ENCODE results near the gene DLG2.

DLG2 gene

DNA sequence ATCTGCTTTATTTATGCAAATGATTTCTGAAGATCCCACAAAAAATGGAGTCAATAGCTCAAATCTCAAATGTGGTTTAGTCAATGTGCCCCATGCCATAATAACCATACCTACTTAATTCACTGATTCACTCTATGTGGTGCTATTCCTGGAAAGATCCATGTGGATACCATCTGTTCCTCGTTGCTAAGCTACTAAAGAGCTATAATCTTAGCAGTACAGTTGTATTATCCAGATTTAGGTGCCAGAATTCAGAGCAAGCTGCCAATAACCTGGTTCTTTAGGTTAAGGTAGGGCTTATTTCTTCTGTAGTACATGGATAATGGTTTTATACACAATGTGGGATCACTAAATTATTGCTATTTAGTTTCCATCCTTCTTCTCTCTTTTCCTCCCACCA is 1366.3 kb downstream of the DLG2 start:
- no peaks in the 10 kb centered on the region for H3K27me3 ChIP-seq (replicated peaks; ENCODE audit: insufficient read depth, low read length)
- no peak overlapping the region for H3K4me2 ChIP-seq (ENCODE audit: low read depth, low read length)
- H3K4me1 ChIP-seq (ENCODE audit: low read length): no peaks in the 10 kb centered on the region
- no peaks in the 10 kb centered on the region for H3K9me3 ChIP-seq (replicated peaks; ENCODE audit: insufficient read depth, low read length)
- H3K36me3 ChIP-seq (replicated peaks; ENCODE audit: insufficient read depth, low read length): no peaks in the 10 kb centered on the region
- no peak overlapping the region for H2AFZ ChIP-seq (ENCODE audit: low read length)
- no peaks in the 10 kb centered on the region for H3K9me2 ChIP-seq (replicated peaks; ENCODE audit: insufficient read depth, low read length)
- no peaks in the 10 kb centered on the region for H3K79me2 ChIP-seq (ENCODE audit: low read length)
- H4K20me1 ChIP-seq (ENCODE audit: insufficient read depth, low read length): no peaks in the 10 kb centered on the region
- no peak overlapping the region for H3K9ac ChIP-seq (ENCODE audit: low read length)
- TF ChIP-seq, protein P1, sequence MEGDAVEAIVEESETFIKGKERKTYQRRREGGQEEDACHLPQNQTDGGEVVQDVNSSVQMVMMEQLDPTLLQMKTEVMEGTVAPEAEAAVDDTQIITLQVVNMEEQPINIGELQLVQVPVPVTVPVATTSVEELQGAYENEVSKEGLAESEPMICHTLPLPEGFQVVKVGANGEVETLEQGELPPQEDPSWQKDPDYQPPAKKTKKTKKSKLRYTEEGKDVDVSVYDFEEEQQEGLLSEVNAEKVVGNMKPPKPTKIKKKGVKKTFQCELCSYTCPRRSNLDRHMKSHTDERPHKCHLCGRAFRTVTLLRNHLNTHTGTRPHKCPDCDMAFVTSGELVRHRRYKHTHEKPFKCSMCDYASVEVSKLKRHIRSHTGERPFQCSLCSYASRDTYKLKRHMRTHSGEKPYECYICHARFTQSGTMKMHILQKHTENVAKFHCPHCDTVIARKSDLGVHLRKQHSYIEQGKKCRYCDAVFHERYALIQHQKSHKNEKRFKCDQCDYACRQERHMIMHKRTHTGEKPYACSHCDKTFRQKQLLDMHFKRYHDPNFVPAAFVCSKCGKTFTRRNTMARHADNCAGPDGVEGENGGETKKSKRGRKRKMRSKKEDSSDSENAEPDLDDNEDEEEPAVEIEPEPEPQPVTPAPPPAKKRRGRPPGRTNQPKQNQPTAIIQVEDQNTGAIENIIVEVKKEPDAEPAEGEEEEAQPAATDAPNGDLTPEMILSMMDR (IDR thresholded peaks at IDR 0.05; ENCODE audit: low read length): no peak
- TF ChIP-seq EZH2phosphoT487 (IDR thresholded peaks at IDR 0.05; ENCODE audit: low read length): no peak
- no peak for TF ChIP-seq EZH2 (optimal IDR thresholded peaks at IDR 0.05; ENCODE audit: low read depth, low read length)
- no peak for DNase-seq
- H3F3A ChIP-seq (ENCODE audit: insufficient read depth, low read length): no peaks in the 10 kb centered on the region
- H3K27ac ChIP-seq (ENCODE audit: low read length): no peak overlapping the region
- H3K4me3 ChIP-seq (ENCODE audit: low read length): no peak overlapping the region

DNA sequence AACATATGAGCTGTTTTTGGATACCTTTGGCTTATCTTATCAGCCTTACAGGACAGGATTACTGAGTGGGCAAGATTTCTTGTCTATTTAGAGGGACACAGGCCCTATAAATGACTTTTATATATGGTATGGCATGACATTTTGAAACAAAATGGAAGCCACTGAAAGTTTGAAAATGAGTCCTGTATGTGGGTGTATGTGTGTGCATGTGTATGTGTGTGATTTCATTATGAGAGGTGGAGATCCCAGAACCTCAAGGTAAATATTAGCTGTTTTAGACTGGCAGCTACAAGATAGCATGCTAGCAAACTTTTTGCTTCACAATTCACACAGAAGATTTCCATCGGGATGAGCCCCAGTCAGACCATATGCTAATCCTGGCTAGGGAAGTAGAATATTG is 1370.5 kb downstream of the DLG2 start:
- Histone ChIP-seq H4K20me1 (ENCODE audit: insufficient read depth, low read length) (no peaks in the 10 kb centered on the region), H3K4me1 (ENCODE audit: low read length) (no peaks in the 10 kb centered on the region), H2AFZ (ENCODE audit: low read length) (no peak overlapping the region), H3K27ac (ENCODE audit: low read length) (no peak overlapping the region), H3F3A (ENCODE audit: insufficient read depth, low read length) (no peaks in the 10 kb centered on the region), H3K36me3 (replicated peaks; ENCODE audit: insufficient read depth, low read length) (no peaks in the 10 kb centered on the region), H3K27me3 (replicated peaks; ENCODE audit: insufficient read depth, low read length) (no peaks in the 10 kb centered on the region), H3K9me3 (replicated peaks; ENCODE audit: insufficient read depth, low read length) (no peaks in the 10 kb centered on the region), H3K9me2 (replicated peaks; ENCODE audit: insufficient read depth, low read length) (no peaks in the 10 kb centered on the region), H3K9ac (ENCODE audit: low read length) (no peak overlapping the region), H3K4me2 (ENCODE audit: low read depth, low read length) (no peak overlapping the region), H3K4me3 (ENCODE audit: low read length) (no peak overlapping the region), H3K79me2 (ENCODE audit: low read length) (no peaks in the 10 kb centered on the region)
- DNase-seq: no peak
- TF ChIP-seq, protein P1 (IDR thresholded peaks at IDR 0.05; ENCODE audit: low read length): no peak
- TF ChIP-seq EZH2phosphoT487 (IDR thresholded peaks at IDR 0.05; ENCODE audit: low read length) (no peak), EZH2 (optimal IDR thresholded peaks at IDR 0.05; ENCODE audit: low read depth, low read length) (no peak)

DNA sequence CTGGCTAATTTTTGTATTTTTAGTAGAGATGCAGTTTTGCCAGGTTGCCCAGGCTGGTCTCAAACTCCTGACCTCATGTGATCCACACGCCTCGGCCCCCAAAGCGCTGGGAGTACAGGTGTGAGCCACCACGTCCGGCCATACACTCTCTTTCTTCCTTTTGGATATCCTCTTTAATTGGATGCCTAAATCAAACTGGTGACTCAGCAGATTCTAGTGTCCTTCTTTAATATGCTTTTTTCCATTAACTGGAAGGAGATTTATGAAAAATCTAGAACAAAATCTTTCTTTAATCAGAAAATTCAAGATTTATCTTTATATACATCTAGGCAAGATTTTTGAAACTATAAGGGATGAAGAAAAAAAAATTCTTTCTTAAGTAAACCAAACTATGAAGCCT is 1371.7 kb downstream of the DLG2 start:
- no peak overlapping the region for H3K4me3 ChIP-seq (ENCODE audit: low read length)
- no peak for DNase-seq
- H2AFZ ChIP-seq (ENCODE audit: low read length): no peak overlapping the region
- no peaks in the 10 kb centered on the region for H3F3A ChIP-seq (ENCODE audit: insufficient read depth, low read length)
- H3K27ac ChIP-seq (ENCODE audit: low read length): no peak overlapping the region
- no peak overlapping the region for H3K4me2 ChIP-seq (ENCODE audit: low read depth, low read length)
- H3K9me2 ChIP-seq (replicated peaks; ENCODE audit: insufficient read depth, low read length): no peaks in the 10 kb centered on the region
- TF ChIP-seq EZH2phosphoT487 (IDR thresholded peaks at IDR 0.05; ENCODE audit: low read length): no peak
- TF ChIP-seq, protein P1 (IDR thresholded peaks at IDR 0.05; ENCODE audit: low read length): no peak
- no peak for TF ChIP-seq EZH2 (optimal IDR thresholded peaks at IDR 0.05; ENCODE audit: low read depth, low read length)
- H3K36me3 ChIP-seq (replicated peaks; ENCODE audit: insufficient read depth, low read length): no peaks in the 10 kb centered on the region
- H3K79me2 ChIP-seq (ENCODE audit: low read length): no peaks in the 10 kb centered on the region
- no peaks in the 10 kb centered on the region for H3K27me3 ChIP-seq (replicated peaks; ENCODE audit: insufficient read depth, low read length)
- no peak overlapping the region for H3K9ac ChIP-seq (ENCODE audit: low read length)
- H3K9me3 ChIP-seq (replicated peaks; ENCODE audit: insufficient read depth, low read length): no peaks in the 10 kb centered on the region
- H3K4me1 ChIP-seq (ENCODE audit: low read length): no peaks in the 10 kb centered on the region
- no peaks in the 10 kb centered on the region for H4K20me1 ChIP-seq (ENCODE audit: insufficient read depth, low read length)

Measured in MM.1S (cell line).